GM19324 (cell line): ENCODE results near the gene SYNDIG1.

Experiments used
- ATAC-seq: cut with Tn5 transposase; IDR thresholded peaks from one replicate; pipeline ENCODE4 v1.9.1; 2021; ENCODE audit warnings: mild to moderate bottlenecking, moderate library complexity; ENCODE audit not compliant: unreplicated experiment, low FRiP score

The SYNDIG1 gene

GRCh38 chr20:24581443-24582170 is 112.2 kb downstream of the SYNDIG1 start:
- no peak for ATAC-seq

GRCh38 chr20:24582373-24583168 is 113.1 kb downstream of the SYNDIG1 start:
- no peak for ATAC-seq

- no peak for ATAC-seq
These were observed 113.9 kb downstream of the SYNDIG1 start for GRCh38 chr20:24583169-24583792.

- ATAC-seq = no peak
These were observed 114.6 kb downstream of the SYNDIG1 start for GRCh38 chr20:24584078-24584477.

DNA sequence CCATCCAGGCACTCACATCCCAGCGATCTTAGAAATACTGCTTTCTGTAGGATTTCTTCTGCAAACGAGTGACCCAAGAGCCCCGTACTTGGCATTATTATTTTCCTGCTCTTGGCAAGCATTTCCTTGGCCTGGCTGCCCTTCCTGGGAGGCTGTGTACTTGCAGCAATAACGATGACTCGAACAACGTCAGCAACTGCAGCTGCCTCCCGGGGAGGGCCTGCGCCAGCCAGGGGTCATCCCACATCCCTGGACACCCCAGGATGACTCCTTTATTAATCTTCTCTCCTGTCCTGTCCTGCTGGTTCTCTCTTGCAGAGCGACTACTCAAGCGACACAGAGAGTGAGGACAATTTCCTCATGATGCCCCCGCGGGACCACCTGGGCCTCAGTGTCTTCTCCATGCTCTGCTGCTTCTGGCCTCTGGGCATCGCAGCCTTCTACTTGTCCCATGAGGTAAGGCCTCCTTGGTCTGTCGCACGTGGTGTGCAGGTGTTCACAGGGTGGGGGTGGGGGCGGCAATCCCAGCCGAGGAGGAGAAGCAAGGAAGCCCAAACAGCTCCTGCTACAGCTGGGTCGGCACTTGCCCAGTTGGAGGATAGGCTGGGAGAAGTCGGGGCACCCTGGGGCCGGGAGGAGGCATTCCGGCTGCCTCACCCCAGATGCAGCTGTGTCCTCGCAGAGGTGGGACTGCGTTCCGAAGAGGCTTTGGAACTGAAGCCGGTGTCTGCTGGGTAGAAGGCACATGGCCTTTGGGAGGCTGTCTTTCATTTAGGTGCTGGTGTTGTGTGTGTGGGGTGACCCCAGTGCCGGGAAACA is 115.3 kb downstream of the SYNDIG1 start:
- no peak for ATAC-seq

DNA sequence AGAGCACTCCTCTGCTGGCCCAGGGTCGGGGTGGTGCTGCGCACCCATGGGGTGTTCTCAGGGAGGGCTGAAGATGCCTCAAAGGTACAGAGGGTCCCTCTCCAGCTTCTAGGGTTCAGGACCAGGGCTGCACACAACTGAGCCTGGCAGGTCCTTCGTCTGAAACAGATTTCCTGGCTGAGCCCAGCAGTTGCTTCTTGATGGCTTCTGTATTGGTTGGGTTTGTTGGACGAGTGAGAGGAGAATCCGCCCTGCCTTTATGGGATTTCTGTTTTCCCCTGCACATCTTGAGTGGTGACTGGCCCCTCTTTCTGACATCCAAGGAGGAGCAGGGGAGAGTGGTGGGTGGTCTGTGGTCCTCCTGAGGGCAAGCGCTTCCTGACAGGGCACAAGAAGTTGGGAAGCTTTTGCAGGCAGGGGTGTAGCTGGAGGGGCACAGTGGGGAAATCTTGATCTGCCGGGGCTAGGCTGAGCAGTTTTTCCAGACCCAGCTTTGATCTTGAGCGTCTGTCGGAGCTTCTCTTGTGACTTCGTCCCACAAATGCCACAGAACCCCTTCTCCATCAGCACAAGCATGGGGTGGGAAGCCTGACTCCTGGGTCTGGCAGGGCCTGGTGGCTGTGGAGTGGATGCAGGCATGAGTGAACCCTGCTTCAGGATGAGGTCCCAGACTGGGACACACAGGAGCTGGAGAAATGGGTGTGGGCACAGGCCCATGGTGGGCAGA is 116.5 kb downstream of the SYNDIG1 start:
- ATAC-seq = no peak

- no peak for ATAC-seq
These were observed 117.1 kb downstream of the SYNDIG1 start for GRCh38 chr20:24586523-24586840.

DNA sequence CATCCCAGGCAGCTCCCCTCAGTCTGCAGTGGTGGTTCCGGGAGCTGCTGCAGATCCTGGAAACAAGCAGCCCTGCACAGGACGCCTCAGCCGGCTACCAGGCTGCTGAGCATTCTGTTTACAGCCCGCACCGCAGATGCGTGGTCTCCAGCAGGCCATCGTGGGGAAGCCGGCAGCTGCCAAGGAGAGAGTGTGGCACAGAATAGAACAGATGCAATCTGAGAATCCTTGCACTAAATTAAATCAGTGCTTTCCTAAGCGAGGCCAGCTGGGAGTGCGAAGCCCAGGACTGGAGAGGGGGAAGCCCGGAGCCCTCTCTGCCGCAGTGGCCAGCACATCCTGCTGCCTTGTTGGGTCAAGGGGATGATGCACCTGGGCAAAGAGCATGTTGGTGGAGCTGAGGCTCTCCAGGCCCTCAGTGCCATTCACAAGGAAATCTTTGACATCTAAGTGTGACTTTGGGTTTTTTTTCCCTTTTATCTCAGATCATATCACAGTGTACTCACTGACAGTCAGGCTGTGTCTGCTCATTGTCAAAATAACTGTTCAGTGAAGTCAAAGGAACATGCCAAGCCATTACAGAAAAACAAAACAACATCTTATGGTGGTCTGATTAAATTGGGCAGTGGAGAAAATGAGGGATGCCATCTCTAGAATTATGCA is 118.1 kb downstream of the SYNDIG1 start:
- ATAC-seq = no peak

- no peak for ATAC-seq
These were observed 118.7 kb downstream of the SYNDIG1 start for GRCh38 chr20:24588047-24588635.

DNA sequence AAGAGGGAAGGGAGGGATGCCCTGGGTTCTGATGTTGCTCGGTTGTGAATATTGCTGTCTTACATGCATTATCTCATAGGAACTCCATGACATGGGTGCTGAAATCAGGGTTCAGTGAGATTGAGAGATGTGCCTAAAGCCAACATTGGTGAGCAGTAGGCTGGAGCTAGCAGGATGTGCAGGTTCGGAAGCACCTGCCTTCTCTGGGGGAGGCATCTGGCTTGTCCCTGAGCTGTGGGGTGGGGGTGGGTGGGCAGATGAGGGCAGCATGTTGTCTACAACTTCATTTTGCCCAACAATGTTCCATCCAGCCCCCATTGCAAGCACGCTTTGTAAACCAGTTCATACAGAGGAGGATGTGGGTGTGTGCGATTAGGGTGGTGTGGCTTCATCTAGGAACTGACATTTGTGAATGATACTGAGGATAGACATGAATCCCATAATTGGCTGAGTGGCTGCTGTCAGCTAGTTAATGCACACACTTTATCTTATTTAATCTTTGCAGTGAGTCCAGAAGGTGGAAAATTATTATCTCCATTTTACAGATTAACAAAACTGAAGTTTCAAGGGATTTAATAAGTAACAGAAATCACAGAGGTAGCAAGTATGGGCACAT is 119.4 kb downstream of the SYNDIG1 start:
- ATAC-seq = no peak

GRCh38 chr20:24589381-24589780 is 120.0 kb downstream of the SYNDIG1 start:
- ATAC-seq = no peak

GRCh38 chr20:24589815-24590177 is 120.4 kb downstream of the SYNDIG1 start:
- ATAC-seq = no peak

DNA sequence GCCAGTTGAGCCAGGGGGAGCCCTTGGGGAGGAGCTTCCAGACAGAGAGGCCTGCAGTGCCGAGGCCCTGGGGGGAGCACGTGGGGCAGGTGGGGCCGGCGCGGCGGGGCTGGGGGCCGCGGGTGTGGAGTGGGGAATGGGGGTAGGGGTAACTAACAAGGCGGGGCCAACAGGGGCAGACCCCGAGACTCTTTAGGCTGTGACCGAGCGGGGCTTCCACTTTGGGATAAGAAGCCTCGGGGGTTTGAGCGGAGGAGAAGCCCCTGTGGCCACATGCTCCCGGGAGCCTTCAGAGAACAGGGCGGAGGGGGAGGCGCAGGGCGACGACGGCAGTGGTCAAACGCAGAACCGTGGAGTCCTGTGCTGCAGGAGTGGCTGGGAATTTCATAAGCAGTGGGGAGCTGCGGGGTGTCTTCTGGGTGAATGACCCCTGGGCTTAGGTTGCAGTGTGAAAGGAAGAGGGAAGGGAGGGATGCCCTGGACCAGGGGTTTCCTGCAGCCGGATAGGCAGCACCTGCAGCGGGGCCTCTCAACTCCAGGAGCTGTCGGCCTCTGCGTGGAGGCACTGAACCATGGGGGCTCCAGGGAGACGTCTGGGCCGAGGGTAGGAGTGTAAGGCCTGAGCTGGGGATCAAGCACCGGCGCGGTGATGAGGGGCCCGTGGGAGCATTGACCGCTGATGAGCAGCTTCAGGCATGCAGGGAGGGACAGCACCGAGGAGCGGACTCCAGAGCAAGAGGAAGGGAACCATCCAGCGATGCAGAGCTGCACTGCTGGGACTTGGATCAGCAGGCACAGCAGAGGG is 121.0 kb downstream of the SYNDIG1 start:
- ATAC-seq = no peak

- no peak for ATAC-seq
These were observed 127.6 kb downstream of the SYNDIG1 start for GRCh38 chr20:24597051-24597450.

DNA sequence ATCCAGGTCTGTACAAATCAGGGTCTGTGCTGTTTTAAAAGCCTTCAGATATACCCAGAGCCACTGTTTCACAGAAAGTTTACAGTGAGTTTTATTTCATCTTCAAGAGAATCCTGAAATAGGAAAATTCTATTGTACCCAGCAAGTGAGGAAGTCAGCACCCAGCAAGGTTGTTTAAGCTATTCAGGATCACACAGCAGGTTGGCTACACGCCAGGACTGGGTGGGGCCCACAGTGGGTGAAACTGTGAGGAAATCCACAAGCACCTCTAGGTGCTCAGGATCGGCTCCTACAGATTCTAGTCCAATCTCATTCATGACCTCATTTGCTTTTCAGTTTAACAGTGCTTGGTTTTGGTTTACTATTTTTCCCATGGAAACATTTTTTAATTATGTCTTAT is 128.9 kb downstream of the SYNDIG1 start:
- no peak for ATAC-seq

GRCh38 chr20:24598996-24599395 is 129.6 kb downstream of the SYNDIG1 start:
- ATAC-seq = no peak

DNA sequence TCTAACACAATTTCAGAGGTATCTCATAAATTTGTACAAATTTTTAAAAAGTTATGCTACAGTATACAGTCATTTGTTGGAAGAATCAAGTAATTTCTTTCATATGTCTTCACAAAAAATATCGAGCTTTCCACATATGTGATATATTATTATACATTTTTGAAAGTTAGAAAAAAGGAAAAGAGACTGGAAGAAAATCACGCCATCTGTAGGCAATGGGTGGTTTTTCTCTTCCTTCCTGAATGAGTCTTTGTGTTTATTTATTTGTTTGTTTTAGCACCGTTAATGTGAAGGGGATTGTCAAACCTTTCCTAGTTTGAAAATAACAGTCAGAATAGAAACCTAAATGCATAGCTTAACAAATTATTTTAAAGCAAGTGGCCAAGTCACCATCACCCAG is 130.6 kb downstream of the SYNDIG1 start:
- ATAC-seq = no peak

DNA sequence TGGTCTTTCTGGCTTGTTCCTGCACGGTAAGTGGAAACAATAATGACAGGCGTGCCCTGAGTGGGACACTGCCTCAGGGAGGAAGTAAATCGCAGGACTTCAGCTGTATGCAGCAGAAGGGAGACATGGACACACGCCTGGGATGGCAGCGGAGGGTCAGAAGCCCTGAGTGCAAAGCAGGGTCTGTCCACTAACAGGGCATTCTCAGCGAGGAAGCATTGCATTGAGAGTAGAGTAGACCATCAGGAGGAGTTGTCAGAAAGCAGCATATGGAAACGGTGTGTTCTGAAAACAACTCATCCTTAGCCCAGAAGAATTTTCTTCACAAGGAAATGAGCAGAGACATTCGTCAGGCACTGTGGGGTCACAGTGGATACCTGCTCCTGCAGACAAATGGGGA is 134.0 kb downstream of the SYNDIG1 start:
- ATAC-seq = no peak
